HL-60 (cell line): ENCODE measurements around the gene BDNF.

Experiments
- CTCF ChIP-seq: IDR thresholded peaks from one replicate; pipeline ENCODE4 v1.5.1; 2011; ENCODE audit warnings: low read length, control low read depth, inconsistent platforms; ENCODE audit not compliant: insufficient read depth
- POLR2AphosphoS5 ChIP-seq: IDR thresholded peaks from 2 replicates; pipeline ENCODE4 v1.6.1; 2012; ENCODE audit warnings: low read depth

GRCh38 chr11:27702811-27703210 lies 2.6 kb upstream of the BDNF start:
- TF ChIP-seq CTCF (no peak), POLR2AphosphoS5 (no peak)
